ENCODE data around the gene IL13.

- TF ChIP-seq EZH2 (IDR thresholded peaks at IDR 0.05; ENCODE audit: insufficient read depth, poor library complexity, severe bottlenecking) (no peak), EZH2phosphoT487 (IDR thresholded peaks at IDR 0.05; ENCODE audit: insufficient read depth, low read depth) (no peak)
Measured at GRCh38 chr5:132665574-132666080, 7.7 kb downstream of the IL13 start.
